ENCODE data around the gene PLXNA4.

DNA sequence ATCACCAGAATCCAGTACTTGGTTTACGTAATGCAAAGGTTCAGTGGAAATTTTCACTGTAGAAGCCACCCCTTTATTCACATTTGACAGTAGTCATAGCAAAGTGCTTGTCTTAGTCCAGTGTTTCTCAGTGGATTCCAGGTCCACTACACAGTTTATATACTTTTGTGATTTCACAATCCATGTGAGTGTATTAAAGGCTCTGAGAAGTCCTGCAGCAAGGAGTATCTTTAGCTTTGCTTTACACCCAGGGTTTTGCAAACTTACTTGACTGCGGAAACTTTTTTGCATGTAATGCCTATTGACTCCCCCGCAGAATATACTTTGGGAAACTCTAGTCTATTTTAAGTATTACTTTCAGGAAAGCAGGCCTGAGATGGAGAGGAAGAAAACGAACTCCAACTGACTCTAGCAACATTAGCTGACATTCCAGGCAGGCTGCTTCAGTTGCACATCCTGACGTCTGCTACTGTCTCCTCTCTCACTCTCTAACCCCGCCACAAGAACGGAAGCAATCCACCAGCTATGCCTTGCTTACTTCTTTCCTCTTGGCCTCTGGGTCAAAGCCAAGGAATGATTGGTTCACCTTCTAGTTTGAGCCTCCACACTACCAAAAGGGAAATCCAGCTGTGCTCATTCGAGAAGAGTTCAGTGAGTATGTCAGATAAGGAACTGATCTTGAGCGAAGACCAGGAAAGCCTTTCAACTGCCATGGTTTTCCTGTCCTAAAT lies 6.2 kb downstream of the PLXNA4 start:
- TF ChIP-seq POLR2A (IDR thresholded peaks at IDR 0.05) = no peak
- TF ChIP-seq, protein P1, sequence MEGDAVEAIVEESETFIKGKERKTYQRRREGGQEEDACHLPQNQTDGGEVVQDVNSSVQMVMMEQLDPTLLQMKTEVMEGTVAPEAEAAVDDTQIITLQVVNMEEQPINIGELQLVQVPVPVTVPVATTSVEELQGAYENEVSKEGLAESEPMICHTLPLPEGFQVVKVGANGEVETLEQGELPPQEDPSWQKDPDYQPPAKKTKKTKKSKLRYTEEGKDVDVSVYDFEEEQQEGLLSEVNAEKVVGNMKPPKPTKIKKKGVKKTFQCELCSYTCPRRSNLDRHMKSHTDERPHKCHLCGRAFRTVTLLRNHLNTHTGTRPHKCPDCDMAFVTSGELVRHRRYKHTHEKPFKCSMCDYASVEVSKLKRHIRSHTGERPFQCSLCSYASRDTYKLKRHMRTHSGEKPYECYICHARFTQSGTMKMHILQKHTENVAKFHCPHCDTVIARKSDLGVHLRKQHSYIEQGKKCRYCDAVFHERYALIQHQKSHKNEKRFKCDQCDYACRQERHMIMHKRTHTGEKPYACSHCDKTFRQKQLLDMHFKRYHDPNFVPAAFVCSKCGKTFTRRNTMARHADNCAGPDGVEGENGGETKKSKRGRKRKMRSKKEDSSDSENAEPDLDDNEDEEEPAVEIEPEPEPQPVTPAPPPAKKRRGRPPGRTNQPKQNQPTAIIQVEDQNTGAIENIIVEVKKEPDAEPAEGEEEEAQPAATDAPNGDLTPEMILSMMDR (IDR thresholded peaks at IDR 0.05) = no peak

All from stomach (tissue), 4 donors.